Measurements from ENCODE around the gene SLC8A1. TPM values are rescaled to one million over a fixed set of nuclear protein-coding genes. Genes with fewer than 3 reads are reported as not detected.

SLC8A1 gene
- total RNA-seq, 1 experiment from 2014 or later, result 1.7 TPM

DNA sequence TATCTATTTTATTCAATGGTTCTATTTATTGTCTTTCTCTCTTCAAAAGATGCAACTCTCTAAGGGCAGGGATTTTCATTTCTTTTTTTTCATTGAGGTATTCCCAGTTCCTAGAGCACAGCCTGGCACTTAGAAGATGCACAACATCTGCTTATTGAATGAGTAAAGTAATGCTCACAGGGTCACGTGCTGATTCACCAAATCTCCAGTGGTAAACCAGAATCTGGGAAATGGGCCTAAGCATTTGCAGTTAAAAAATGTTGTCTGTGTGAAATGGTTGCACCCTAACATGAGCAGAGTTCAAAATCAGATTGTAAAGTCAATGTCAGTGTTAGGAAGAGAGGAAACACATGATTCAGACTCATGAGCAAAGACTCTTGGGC is 15.8 kb downstream of the SLC8A1 start:
- Histone ChIP-seq H2BK12ac (ENCODE audit: insufficient read length, low read depth, low read length) (no peak overlapping the region), H3K9ac (ENCODE audit: extremely low read depth, insufficient read length, low read length) (no peak overlapping the region), H2AFZ (ENCODE audit: low read length) (no peak overlapping the region), H3K23ac (ENCODE audit: insufficient read length, low read depth, low read length) (no peak overlapping the region), H2BK120ac (ENCODE audit: low read depth, low read length, poor library complexity, severe bottlenecking) (no peak overlapping the region), H2BK5ac (ENCODE audit: insufficient read length, low read length) (no peak overlapping the region), H4K91ac (ENCODE audit: insufficient read length, low read depth, low read length) (no peak overlapping the region), H2AK5ac (ENCODE audit: insufficient read length, low read length) (no peak overlapping the region), H3K4ac (ENCODE audit: low read depth, low read length) (no peak overlapping the region), H3K23me2 (ENCODE audit: insufficient read length, low read depth, low read length, poor library complexity, severe bottlenecking) (no peaks in the 10 kb centered on the region), H3K79me2 (ENCODE audit: insufficient read depth, low read length) (no peaks in the 10 kb centered on the region), H3K18ac (ENCODE audit: insufficient read length, low read depth, low read length) (no peak overlapping the region), H3K9me3 (ENCODE audit: control insufficient read depth, low read depth, low read length) (no peaks in the 10 kb centered on the region), H3K4me2 (ENCODE audit: insufficient read depth, insufficient read length, low read length) (no peak overlapping the region), H4K20me1 (ENCODE audit: control insufficient read depth, insufficient read depth, insufficient read length) (no peaks in the 10 kb centered on the region), H3K27me3 (ENCODE audit: insufficient read depth, low read length) (no peaks in the 10 kb centered on the region), H2BK20ac (ENCODE audit: low read depth, low read length, poor library complexity, severe bottlenecking) (no peak overlapping the region), H3T11ph (ENCODE audit: low read length) (no peak overlapping the region), H4K5ac (ENCODE audit: insufficient read length, low read depth, low read length) (no peak overlapping the region), H3K56ac (ENCODE audit: insufficient read length, low read depth, low read length) (no peak overlapping the region), H3K27ac (ENCODE audit: insufficient read length, low read depth, low read length) (no peak overlapping the region), H3K4me1 (ENCODE audit: insufficient read depth, low read length) (no peaks in the 10 kb centered on the region), H3K79me1 (ENCODE audit: insufficient read depth, low read depth, low read length, poor library complexity, severe bottlenecking) (no peaks in the 10 kb centered on the region), H2BK15ac (ENCODE audit: low read depth, low read length) (no peak overlapping the region), H3K14ac (ENCODE audit: insufficient read depth, low read length) (no peak overlapping the region), H4K8ac (replicated peaks; ENCODE audit: insufficient read length, low read depth, low read length) (no peak overlapping the region)
- no peaks in the 10 kb centered on the region for H3K36me3 Mint-ChIP-seq (ENCODE audit: insufficient read depth in 1 of 3, low read depth in 3 of 3)
- H3K4me3 Mint-ChIP-seq, result no peak overlapping the region
- no peaks in the 10 kb centered on the region for H3K27me3 Mint-ChIP-seq (ENCODE audit: low read depth)
- no peak overlapping the region for H3K27ac Mint-ChIP-seq
- peaks cover 4 to 5% of the 10 kb centered on the region in 2 experiments; a peak in 2 of 4 replicates for H3K4me1 Mint-ChIP-seq
- TF ChIP-seq, protein P1, sequence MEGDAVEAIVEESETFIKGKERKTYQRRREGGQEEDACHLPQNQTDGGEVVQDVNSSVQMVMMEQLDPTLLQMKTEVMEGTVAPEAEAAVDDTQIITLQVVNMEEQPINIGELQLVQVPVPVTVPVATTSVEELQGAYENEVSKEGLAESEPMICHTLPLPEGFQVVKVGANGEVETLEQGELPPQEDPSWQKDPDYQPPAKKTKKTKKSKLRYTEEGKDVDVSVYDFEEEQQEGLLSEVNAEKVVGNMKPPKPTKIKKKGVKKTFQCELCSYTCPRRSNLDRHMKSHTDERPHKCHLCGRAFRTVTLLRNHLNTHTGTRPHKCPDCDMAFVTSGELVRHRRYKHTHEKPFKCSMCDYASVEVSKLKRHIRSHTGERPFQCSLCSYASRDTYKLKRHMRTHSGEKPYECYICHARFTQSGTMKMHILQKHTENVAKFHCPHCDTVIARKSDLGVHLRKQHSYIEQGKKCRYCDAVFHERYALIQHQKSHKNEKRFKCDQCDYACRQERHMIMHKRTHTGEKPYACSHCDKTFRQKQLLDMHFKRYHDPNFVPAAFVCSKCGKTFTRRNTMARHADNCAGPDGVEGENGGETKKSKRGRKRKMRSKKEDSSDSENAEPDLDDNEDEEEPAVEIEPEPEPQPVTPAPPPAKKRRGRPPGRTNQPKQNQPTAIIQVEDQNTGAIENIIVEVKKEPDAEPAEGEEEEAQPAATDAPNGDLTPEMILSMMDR (conservative IDR thresholded peaks at IDR 0.05), result no peak
- H3K9me3 Mint-ChIP-seq, result no peaks in the 10 kb centered on the region
- no CpG with 5 or more reads among the region's 1 CpG for WGBS (ENCODE audit: extremely low coverage, insufficient read length, low lambda C conversion rate)
- no peak for DNase-seq

Data from H9 (cell line).